ENCODE measurements around the gene LTBP1. TPM values are rescaled to one million over a fixed set of nuclear protein-coding genes. Genes with fewer than 3 reads are reported as not detected.
"Not testable (repeated sequence)": the region's sequence is repeated elsewhere in the genome, so short reads cannot be mapped to it uniquely, and the experiment has no call there.

Gene LTBP1
- total RNA-seq, 1 donor from 2014 or later = 22.1 TPM

GRCh38 chr2:33340280-33340679 lies 393.5 kb downstream of the LTBP1 start:
- DNase-seq (ENCODE audit: low read depth in 2 of 2) = peak in 1 of 2 donors; percentile 92

GRCh38 chr2:33342171-33342570 lies 395.4 kb downstream of the LTBP1 start:
- DNase-seq (ENCODE audit: low read depth in 2 of 2) = peak; percentile 94 to 99

- DNase-seq (ENCODE audit: low read depth in 2 of 2) = peak; percentile 80 to 88
Measured at GRCh38 chr2:33342705-33343104, 396.0 kb downstream of the LTBP1 start.

- no peak for DNase-seq (ENCODE audit: low read depth in 2 of 2)
Measured at GRCh38 chr2:33343387-33343895, 396.7 kb downstream of the LTBP1 start.

- no peak for DNase-seq (ENCODE audit: low read depth in 2 of 2)
Measured at GRCh38 chr2:33344230-33344629, 397.5 kb downstream of the LTBP1 start.

- no peak for DNase-seq (ENCODE audit: low read depth in 2 of 2)
Measured at GRCh38 chr2:33347856-33348255, 401.1 kb downstream of the LTBP1 start.

GRCh38 chr2:33350632-33351031 lies 403.9 kb downstream of the LTBP1 start:
- no peak for DNase-seq (ENCODE audit: low read depth in 2 of 2)

- DNase-seq (ENCODE audit: low read depth in 2 of 2) = no peak
Measured at GRCh38 chr2:33351781-33352180, 405.0 kb downstream of the LTBP1 start.

GRCh38 chr2:33354981-33355380 lies 408.2 kb downstream of the LTBP1 start:
- peak in 1 of 2 donors; percentile 55 for DNase-seq (ENCODE audit: low read depth in 2 of 2)

GRCh38 chr2:33358878-33359277 lies 412.1 kb downstream of the LTBP1 start:
- no peak for DNase-seq (ENCODE audit: low read depth in 2 of 2)

GRCh38 chr2:33363325-33364298 lies 416.9 kb downstream of the LTBP1 start:
- peak in 1 of 2 donors; percentile 48 for DNase-seq (ENCODE audit: low read depth in 2 of 2)

GRCh38 chr2:33365264-33365970 lies 418.7 kb downstream of the LTBP1 start:
- no peak for DNase-seq (ENCODE audit: low read depth in 2 of 2)

- DNase-seq (ENCODE audit: low read depth in 2 of 2) = peak; percentile 94
Measured at GRCh38 chr2:33366473-33366872, 419.7 kb downstream of the LTBP1 start.

- DNase-seq (ENCODE audit: low read depth in 2 of 2) = not testable (repeated sequence)
Measured at GRCh38 chr2:33368524-33368923, 421.8 kb downstream of the LTBP1 start.

- no peak for DNase-seq (ENCODE audit: low read depth in 2 of 2)
Measured at GRCh38 chr2:33369191-33369590, 422.4 kb downstream of the LTBP1 start.

- DNase-seq (ENCODE audit: low read depth in 2 of 2) = no peak
Measured at GRCh38 chr2:33370636-33371265, 424.0 kb downstream of the LTBP1 start.

- DNase-seq (ENCODE audit: low read depth in 2 of 2) = no peak
Measured at GRCh38 chr2:33371304-33372090, 424.7 kb downstream of the LTBP1 start.

- DNase-seq (ENCODE audit: low read depth in 2 of 2) = peak; percentile 61 to 76
Measured at GRCh38 chr2:33372940-33373553, 426.3 kb downstream of the LTBP1 start.

GRCh38 chr2:33373986-33374385 lies 427.2 kb downstream of the LTBP1 start:
- no peak for DNase-seq (ENCODE audit: low read depth in 2 of 2)

GRCh38 chr2:33375054-33375453 lies 428.3 kb downstream of the LTBP1 start:
- peak in 1 of 2 donors; percentile 84 for DNase-seq (ENCODE audit: low read depth in 2 of 2)
